Astrocyte (in vitro differentiated cells and primary cell): ENCODE results near the gene PLXNB3. TPM values are rescaled to one million over a fixed set of nuclear protein-coding genes. Genes with fewer than 3 reads are reported as not detected.

Experiments used
- DNase-seq: peaks from one replicate; pipeline ENCODE4 v3.0.0-alpha.2; 2010; ENCODE audit warnings: low read depth
- FAIRE-seq: peaks from 2 replicates; lab custom pipeline; 2011; peaks lifted over from hg19 to GRCh38; lab: Jason Lieb, UNC
- H2AFZ ChIP-seq: 2 replicates; pipeline ENCODE4 v1.6.0; 2012; ENCODE audit warnings: low read depth, low read length, inconsistent platforms
- H3K27ac ChIP-seq: 2 replicates; pipeline ENCODE4 v1.5.1; 2011; ENCODE audit warnings: low read depth, low read length, inconsistent platforms
- H3K27me3 ChIP-seq: 2 replicates; pipeline ENCODE4 v1.6.0; 2011; ENCODE audit warnings: low read length, inconsistent platforms; ENCODE audit not compliant: insufficient read depth
- H3K36me3 ChIP-seq: 2 replicates; pipeline ENCODE4 v1.5.1; 2011; ENCODE audit warnings: low read length, inconsistent platforms; ENCODE audit not compliant: insufficient read depth
- H3K4me1 ChIP-seq: 2 replicates; pipeline ENCODE4 v1.5.1; 2011; ENCODE audit warnings: low read length, inconsistent platforms; ENCODE audit not compliant: insufficient read depth
- H3K4me2 ChIP-seq: 2 replicates; pipeline ENCODE4 v1.6.0; 2012; ENCODE audit warnings: low read length, inconsistent platforms
- H3K4me3 ChIP-seq: 2 replicates; pipeline ENCODE4 v1.5.1; 2011; ENCODE audit warnings: low read depth, mild to moderate bottlenecking, low read length, inconsistent platforms; ENCODE audit not compliant: insufficient read depth
- H3K79me2 ChIP-seq: 2 replicates; pipeline ENCODE4 v1.6.0; 2012; ENCODE audit warnings: mild to moderate bottlenecking, low read length, inconsistent platforms; ENCODE audit not compliant: insufficient read depth
- H3K9ac ChIP-seq: 2 replicates; pipeline ENCODE4 v1.6.0; 2012; ENCODE audit warnings: mild to moderate bottlenecking, low read length, inconsistent platforms
- H3K9me3 ChIP-seq: 2 replicates; pipeline ENCODE4 v1.5.1; 2012; ENCODE audit warnings: low read depth, mild to moderate bottlenecking, low read length, inconsistent platforms; ENCODE audit not compliant: insufficient read depth
- H4K20me1 ChIP-seq: 2 replicates; pipeline ENCODE4 v1.6.0; 2012; ENCODE audit warnings: low read length, inconsistent platforms; ENCODE audit not compliant: insufficient read depth
- H3K27ac Mint-ChIP-seq: one replicate; pipeline ENCODE4 v1.8.0; 2021; ENCODE audit warnings: mild to moderate bottlenecking, mixed read lengths; ENCODE audit not compliant: unreplicated experiment
- H3K27me3 Mint-ChIP-seq: one replicate; pipeline ENCODE4 v1.8.0; 2021; ENCODE audit warnings: low read depth, mixed read lengths; ENCODE audit not compliant: unreplicated experiment
- H3K36me3 Mint-ChIP-seq: one replicate; pipeline ENCODE4 v1.8.0; 2021; ENCODE audit warnings: low read depth, mixed read lengths; ENCODE audit not compliant: unreplicated experiment
- H3K4me1 Mint-ChIP-seq: one replicate; pipeline ENCODE4 v1.8.0; 2021; ENCODE audit warnings: low read depth, mixed read lengths; ENCODE audit not compliant: unreplicated experiment
- H3K4me3 Mint-ChIP-seq: one replicate; pipeline ENCODE4 v1.8.0; 2021; ENCODE audit warnings: mild to moderate bottlenecking, moderate library complexity, mixed read lengths; ENCODE audit not compliant: unreplicated experiment
- H3K9me3 Mint-ChIP-seq: one replicate; pipeline ENCODE4 v1.8.0; 2021; ENCODE audit warnings: mild to moderate bottlenecking, mixed read lengths; ENCODE audit not compliant: unreplicated experiment
- CTCF ChIP-seq: IDR thresholded peaks from 2 replicates; pipeline ENCODE4 v1.5.1; 2011; ENCODE audit warnings: low read depth, mild to moderate bottlenecking, inconsistent platforms, low read length, moderate library complexity; ENCODE audit not compliant: insufficient read depth
- EZH2 ChIP-seq: IDR thresholded peaks from 2 replicates; pipeline ENCODE4 v1.6.1; 2012; ENCODE audit warnings: mild to moderate bottlenecking, low read length, inconsistent platforms; ENCODE audit not compliant: insufficient read depth
- total RNA-seq: library from RNA; stranded (reverse); gene quantifications from 2 replicates; pipeline ENCODE4 v1.2.1, GENCODE V29; 2021

The PLXNB3 gene
- total RNA-seq, 1 donor from 2014 or later, result 5.3 TPM

GRCh38 chrX:153786669-153787068, 22.6 kb downstream of the PLXNB3 start:
- Histone ChIP-seq H3K27ac (no peak overlapping the region), H3K9me3 (no peaks in the 10 kb centered on the region), H2AFZ (no peak overlapping the region), H3K9ac (no peak overlapping the region), H3K36me3 (no peaks in the 10 kb centered on the region), H3K27me3 (no peaks in the 10 kb centered on the region), H3K4me3 (no peak overlapping the region), H3K4me1 (no peaks in the 10 kb centered on the region), H3K4me2 (no peak overlapping the region), H3K79me2 (peaks cover 16% of the 10 kb centered on the region), H4K20me1 (no peaks in the 10 kb centered on the region)
- H3K27ac Mint-ChIP-seq, result no peak overlapping the region
- H3K4me3 Mint-ChIP-seq, result no peak overlapping the region
- H3K4me1 Mint-ChIP-seq, result no peaks in the 10 kb centered on the region
- TF ChIP-seq EZH2 (no peak), CTCF (no peak)
- no peaks in the 10 kb centered on the region for H3K36me3 Mint-ChIP-seq
- H3K27me3 Mint-ChIP-seq, result no peaks in the 10 kb centered on the region
- no peak for DNase-seq
- FAIRE-seq, result no peak
- no peaks in the 10 kb centered on the region for H3K9me3 Mint-ChIP-seq

GRCh38 chrX:153789654-153790053, 25.6 kb downstream of the PLXNB3 start:
- FAIRE-seq, result no peak

More at GRCh38 chrX:153789654-153790053, 25.6 kb downstream of the PLXNB3 start:
- Histone ChIP-seq H3K27ac (no peak overlapping the region), H3K4me2 (no peak overlapping the region), H3K4me1 (peaks cover 9% of the 10 kb centered on the region), H3K4me3 (no peak overlapping the region), H3K9ac (no peak overlapping the region), H2AFZ (no peak overlapping the region), H3K27me3 (no peaks in the 10 kb centered on the region), H3K9me3 (no peaks in the 10 kb centered on the region), H3K36me3 (no peaks in the 10 kb centered on the region), H3K79me2 (peaks cover 38% of the 10 kb centered on the region), H4K20me1 (peaks cover 6% of the 10 kb centered on the region)
- DNase-seq, result no peak
- TF ChIP-seq EZH2, result no peak
- no peak for TF ChIP-seq CTCF
- Mint-ChIP-seq H3K4me1 (no peaks in the 10 kb centered on the region), H3K36me3 (no peaks in the 10 kb centered on the region), H3K27me3 (no peaks in the 10 kb centered on the region), H3K27ac (no peak overlapping the region), H3K9me3 (no peaks in the 10 kb centered on the region), H3K4me3 (no peak overlapping the region)
